Measurements from ENCODE around the gene SMAD9. TPM values are rescaled to one million over a fixed set of nuclear protein-coding genes. Genes with fewer than 3 reads are reported as not detected.

SMAD9 gene
- total and polyA plus RNA-seq, 2 donors (not counting 1 experiment from before 2014, with no cell fraction given), result 3.5 to 4.8 TPM

DNA sequence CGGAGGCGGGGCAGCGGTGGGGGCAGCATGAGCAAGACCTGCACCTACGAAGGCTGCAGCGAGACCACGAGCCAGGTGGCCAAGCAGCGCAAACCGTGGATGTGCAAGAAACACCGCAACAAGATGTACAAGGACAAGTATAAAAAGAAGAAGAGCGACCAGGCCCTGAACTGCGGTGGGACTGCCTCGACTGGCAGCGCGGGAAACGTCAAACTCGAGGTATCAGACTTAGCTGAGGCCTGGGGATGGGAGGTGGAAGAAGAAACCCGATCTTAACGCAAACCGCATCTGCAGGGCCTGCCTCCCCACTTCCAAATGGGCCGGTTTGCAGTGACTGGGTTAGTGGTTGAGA, 100.3 kb downstream of the SMAD9 start:
- peak; percentile 37 to 48 for DNase-seq (ENCODE audit: low read depth in 2 of 2)
- TF ChIP-seq, protein P1, sequence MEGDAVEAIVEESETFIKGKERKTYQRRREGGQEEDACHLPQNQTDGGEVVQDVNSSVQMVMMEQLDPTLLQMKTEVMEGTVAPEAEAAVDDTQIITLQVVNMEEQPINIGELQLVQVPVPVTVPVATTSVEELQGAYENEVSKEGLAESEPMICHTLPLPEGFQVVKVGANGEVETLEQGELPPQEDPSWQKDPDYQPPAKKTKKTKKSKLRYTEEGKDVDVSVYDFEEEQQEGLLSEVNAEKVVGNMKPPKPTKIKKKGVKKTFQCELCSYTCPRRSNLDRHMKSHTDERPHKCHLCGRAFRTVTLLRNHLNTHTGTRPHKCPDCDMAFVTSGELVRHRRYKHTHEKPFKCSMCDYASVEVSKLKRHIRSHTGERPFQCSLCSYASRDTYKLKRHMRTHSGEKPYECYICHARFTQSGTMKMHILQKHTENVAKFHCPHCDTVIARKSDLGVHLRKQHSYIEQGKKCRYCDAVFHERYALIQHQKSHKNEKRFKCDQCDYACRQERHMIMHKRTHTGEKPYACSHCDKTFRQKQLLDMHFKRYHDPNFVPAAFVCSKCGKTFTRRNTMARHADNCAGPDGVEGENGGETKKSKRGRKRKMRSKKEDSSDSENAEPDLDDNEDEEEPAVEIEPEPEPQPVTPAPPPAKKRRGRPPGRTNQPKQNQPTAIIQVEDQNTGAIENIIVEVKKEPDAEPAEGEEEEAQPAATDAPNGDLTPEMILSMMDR (conservative IDR thresholded peaks at IDR 0.05 in 1 of 2, IDR thresholded peaks at IDR 0.05 in 1 of 2; ENCODE audit: low read depth in 1 of 2, low read length in 2 of 2), result no peak
- no peak for TF ChIP-seq EZH2 (IDR thresholded peaks at IDR 0.05; ENCODE audit: low read length, missing control alignments)
- peak overlapping the region; percentile 45 to 88 (median 77) for H3K4me3 ChIP-seq (replicated peaks in 1 of 4; ENCODE audit: control extremely low read depth in 1 of 4, insufficient read depth in 1 of 4, low read depth in 3 of 4, low read length in 4 of 4)
- H3K27me3 ChIP-seq (ENCODE audit: control insufficient read depth, insufficient read depth, low read length), result no peaks in the 10 kb centered on the region
- H3K4me1 ChIP-seq (ENCODE audit: control insufficient read depth, extremely low read depth, insufficient read depth, low read length), result peaks cover 3% of the 10 kb centered on the region
- H4K20me1 ChIP-seq (ENCODE audit: control insufficient read depth, extremely low read depth, insufficient read depth, low read length), result no peaks in the 10 kb centered on the region
- no peaks in the 10 kb centered on the region for H3K36me3 ChIP-seq (ENCODE audit: control insufficient read depth, insufficient read depth, low read length)
- peak overlapping the region; percentile 73 for H3K9ac ChIP-seq (ENCODE audit: insufficient read depth, low read length)
- peak overlapping the region; percentile 60 for H2AFZ ChIP-seq (ENCODE audit: low read length)
- peak overlapping the region; percentile 54 for H3K27ac ChIP-seq (ENCODE audit: insufficient read depth, low read length)
- H3K9me3 ChIP-seq (ENCODE audit: control insufficient read depth, insufficient read depth, low read depth, low read length), result no peaks in the 10 kb centered on the region
- peak overlapping the region; percentile 97 for H3K4me2 ChIP-seq (ENCODE audit: extremely low read depth, insufficient read depth, low read length)
- peaks cover 22% of the 10 kb centered on the region for H3K79me2 ChIP-seq (ENCODE audit: control insufficient read depth, insufficient read depth, low read length)

DNA sequence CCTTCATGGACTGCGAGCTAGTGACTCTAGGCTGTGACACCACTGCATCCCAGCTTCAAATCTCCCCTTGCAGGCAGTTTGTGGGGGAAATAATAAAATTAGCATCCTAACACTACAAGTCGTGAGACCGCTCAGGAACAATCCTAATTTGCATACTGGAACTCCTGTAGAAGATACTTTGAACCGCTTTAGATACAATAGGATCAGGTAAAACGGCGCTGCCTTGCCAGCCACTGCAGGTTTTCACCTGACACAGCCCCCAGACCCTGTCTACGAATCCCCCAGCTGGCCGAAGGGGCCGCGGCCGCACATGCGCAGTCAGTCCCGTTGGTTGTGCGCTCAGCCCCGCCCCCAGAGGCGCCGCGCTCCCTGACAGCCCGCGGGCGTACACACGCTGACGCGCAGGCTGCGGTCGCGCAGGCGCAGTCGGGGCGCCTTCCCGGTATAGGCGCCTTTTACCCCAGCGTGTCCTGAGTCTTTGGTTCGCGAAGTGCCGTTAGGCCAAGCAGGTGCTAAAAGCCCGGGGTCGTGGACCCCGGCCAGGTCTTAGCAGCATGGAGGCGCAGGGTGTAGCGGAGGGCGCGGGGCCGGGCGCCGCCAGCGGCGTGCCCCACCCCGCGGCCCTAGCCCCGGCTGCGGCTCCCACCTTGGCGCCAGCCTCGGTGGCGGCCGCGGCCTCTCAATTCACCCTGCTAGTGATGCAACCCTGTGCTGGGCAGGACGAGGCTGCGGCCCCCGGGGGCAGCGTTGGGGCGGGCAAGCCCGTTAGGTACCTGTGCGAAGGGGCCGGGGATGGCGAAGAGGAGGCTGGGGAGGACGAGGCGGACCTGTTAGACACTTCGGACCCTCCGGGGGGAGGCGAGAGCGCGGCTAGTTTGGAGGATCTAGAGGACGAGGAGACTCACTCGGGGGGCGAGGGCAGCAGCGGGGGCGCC, 101.0 kb downstream of the SMAD9 start, which contains the start of gene RFXAP:
RFXAP (plus strand) TSS at position 419 of the 935 bp plus-strand sequence; CDS start at position 555, 136 bp downstream.
- Histone ChIP-seq H3K79me2 (ENCODE audit: control insufficient read depth, insufficient read depth, low read length) (peaks cover 22% of the 10 kb centered on the region), H3K4me2 (ENCODE audit: extremely low read depth, insufficient read depth, low read length) (peak within 1 kb of the TSS; percentile 97), H2AFZ (ENCODE audit: low read length) (peak within 1 kb of the TSS; percentile 60), H3K9me3 (ENCODE audit: control insufficient read depth, insufficient read depth, low read depth, low read length) (no peaks in the 10 kb centered on the region), H3K27ac (ENCODE audit: insufficient read depth, low read length) (peak within 1 kb of the TSS; percentile 54), H3K27me3 (ENCODE audit: control insufficient read depth, insufficient read depth, low read length) (no peaks in the 10 kb centered on the region), H3K36me3 (ENCODE audit: control insufficient read depth, insufficient read depth, low read length) (no peaks in the 10 kb centered on the region), H3K9ac (ENCODE audit: insufficient read depth, low read length) (peak within 1 kb of the TSS; percentile 73), H4K20me1 (ENCODE audit: control insufficient read depth, extremely low read depth, insufficient read depth, low read length) (no peaks in the 10 kb centered on the region), H3K4me1 (ENCODE audit: control insufficient read depth, extremely low read depth, insufficient read depth, low read length) (peaks cover 3% of the 10 kb centered on the region), H3K4me3 (replicated peaks in 1 of 4; ENCODE audit: control extremely low read depth in 1 of 4, insufficient read depth in 1 of 4, low read depth in 3 of 4, low read length in 4 of 4) (peak within 1 kb of the TSS; percentile 45 to 88 (median 77))
- TF ChIP-seq EZH2 (IDR thresholded peaks at IDR 0.05; ENCODE audit: low read length, missing control alignments), result no peak
- TF ChIP-seq, protein P1 (conservative IDR thresholded peaks at IDR 0.05 in 1 of 2, IDR thresholded peaks at IDR 0.05 in 1 of 2; ENCODE audit: low read depth in 1 of 2, low read length in 2 of 2), result no peak
- DNase-seq (ENCODE audit: low read depth in 2 of 2), result peak; percentile 73 to 83

DNA sequence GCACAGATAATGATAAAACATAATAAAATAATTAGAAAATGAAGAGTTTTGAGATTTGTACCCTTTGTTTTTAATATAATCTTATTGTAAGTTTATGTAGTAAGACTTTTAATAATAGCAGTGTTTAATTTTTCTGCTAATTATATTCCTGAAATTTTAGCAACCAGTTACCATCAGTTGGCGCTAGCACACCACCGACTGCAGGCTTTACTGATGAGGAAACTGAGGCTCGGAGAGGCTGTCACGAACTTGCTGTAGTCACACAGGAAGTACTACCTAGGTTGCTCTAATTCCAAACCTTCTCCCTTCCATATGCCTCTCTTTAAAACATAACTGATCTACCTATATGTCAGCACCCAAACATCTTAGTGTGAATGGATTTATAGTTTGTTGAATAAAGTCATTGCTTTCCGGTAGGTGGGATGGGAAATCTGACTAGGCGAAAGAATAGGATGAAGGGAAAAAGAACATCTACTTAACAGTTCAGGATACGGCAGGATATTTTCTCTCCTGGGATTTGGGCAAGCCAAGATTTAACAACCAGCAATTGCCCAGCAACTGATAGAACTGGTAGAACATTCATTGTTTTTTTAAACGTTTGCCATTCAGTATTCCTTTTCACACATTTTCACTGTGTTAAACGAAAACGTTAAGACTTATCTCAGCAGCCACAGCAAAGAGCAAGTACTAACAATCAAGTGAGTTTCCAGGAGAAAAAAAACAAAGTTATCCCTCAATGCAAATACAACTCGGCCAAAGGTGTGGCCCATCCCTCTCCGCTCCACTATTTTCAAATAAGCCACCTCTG, 101.8 kb downstream of the SMAD9 start:
- Histone ChIP-seq H3K27me3 (ENCODE audit: control insufficient read depth, insufficient read depth, low read length) (no peaks in the 10 kb centered on the region), H3K4me3 (replicated peaks in 1 of 4; ENCODE audit: control extremely low read depth in 1 of 4, insufficient read depth in 1 of 4, low read depth in 3 of 4, low read length in 4 of 4) (peak overlapping the region; percentile 45 to 88 (median 77)), H4K20me1 (ENCODE audit: control insufficient read depth, extremely low read depth, insufficient read depth, low read length) (no peaks in the 10 kb centered on the region), H3K27ac (ENCODE audit: insufficient read depth, low read length) (no peak overlapping the region), H3K36me3 (ENCODE audit: control insufficient read depth, insufficient read depth, low read length) (no peaks in the 10 kb centered on the region), H3K4me1 (ENCODE audit: control insufficient read depth, extremely low read depth, insufficient read depth, low read length) (peaks cover 3% of the 10 kb centered on the region), H2AFZ (ENCODE audit: low read length) (peak overlapping the region; percentile 60), H3K4me2 (ENCODE audit: extremely low read depth, insufficient read depth, low read length) (peak overlapping the region; percentile 55), H3K9me3 (ENCODE audit: control insufficient read depth, insufficient read depth, low read depth, low read length) (no peaks in the 10 kb centered on the region), H3K79me2 (ENCODE audit: control insufficient read depth, insufficient read depth, low read length) (peaks cover 22% of the 10 kb centered on the region), H3K9ac (ENCODE audit: insufficient read depth, low read length) (no peak overlapping the region)
- no peak for TF ChIP-seq EZH2 (IDR thresholded peaks at IDR 0.05; ENCODE audit: low read length, missing control alignments)
- TF ChIP-seq, protein P1 (conservative IDR thresholded peaks at IDR 0.05 in 1 of 2, IDR thresholded peaks at IDR 0.05 in 1 of 2; ENCODE audit: low read depth in 1 of 2, low read length in 2 of 2), result no peak
- peak in 1 of 2 donors; percentile 4 for DNase-seq (ENCODE audit: low read depth in 2 of 2)
